ENCODE measurements around the gene DDAH2.

- TF ChIP-seq CTCF (IDR thresholded peaks at IDR 0.05) (no peak), POLR2A (IDR thresholded peaks at IDR 0.05) (no peak), POLR2AphosphoS5 (IDR thresholded peaks at IDR 0.05; ENCODE audit: insufficient read depth in 1 of 2, low read depth in 1 of 2) (no peak)
Observed at GRCh38 chr6:31762356-31762755, 33.3 kb upstream of the DDAH2 start, which contains the start of gene SAPCD1.

Measured in vagina (tissue), 2 donors.